H9 (cell line): ENCODE measurements around the gene ATP1B2. TPM values are rescaled to one million over a fixed set of nuclear protein-coding genes. Genes with fewer than 3 reads are reported as not detected.

ENCODE experiments used
- DNase-seq: peaks from one replicate; pipeline ENCODE4 v3.0.0-alpha.2; 2017
- H2AFZ ChIP-seq: one replicate; pipeline ENCODE4 v1.6.1; 2013; ENCODE audit warnings: mild to moderate bottlenecking, low read length, control low read depth, moderate library complexity
- H2AK5ac ChIP-seq: 2 replicates; pipeline ENCODE4 v1.6.1; 2013; ENCODE audit warnings: low read length, control low read depth, mixed read lengths; ENCODE audit not compliant: insufficient read length
- H2BK120ac ChIP-seq: one replicate; pipeline ENCODE4 v1.6.1; 2013; ENCODE audit warnings: low read depth, mild to moderate bottlenecking, low read length, control low read depth, inconsistent platforms; ENCODE audit not compliant: poor library complexity, severe bottlenecking
- H2BK12ac ChIP-seq: 2 replicates; pipeline ENCODE4 v1.6.1; 2013; ENCODE audit warnings: low read length, control low read depth, mixed read lengths, low read depth; ENCODE audit not compliant: insufficient read length
- H2BK15ac ChIP-seq: 2 replicates; pipeline ENCODE4 v1.6.1; 2013; ENCODE audit warnings: low read depth, low read length, control low read depth
- H2BK20ac ChIP-seq: one replicate; pipeline ENCODE4 v1.6.1; 2013; ENCODE audit warnings: low read depth, mild to moderate bottlenecking, low read length, control low read depth, inconsistent platforms; ENCODE audit not compliant: poor library complexity, severe bottlenecking
- H2BK5ac ChIP-seq: 2 replicates; pipeline ENCODE4 v1.6.1; 2013; ENCODE audit warnings: low read length, control low read depth, mixed read lengths; ENCODE audit not compliant: insufficient read length
- H3K14ac ChIP-seq: 2 replicates; pipeline ENCODE4 v1.6.1; 2013; ENCODE audit warnings: low read length, control low read depth; ENCODE audit not compliant: insufficient read depth
- H3K18ac ChIP-seq: 2 replicates; pipeline ENCODE4 v1.6.1; 2013; ENCODE audit warnings: low read depth, mild to moderate bottlenecking, mixed read lengths, low read length, control low read depth; ENCODE audit not compliant: insufficient read length
- H3K23ac ChIP-seq: 2 replicates; pipeline ENCODE4 v1.6.1; 2013; ENCODE audit warnings: low read length, control low read depth, mixed read lengths, low read depth; ENCODE audit not compliant: insufficient read length
- H3K23me2 ChIP-seq: 2 replicates; pipeline ENCODE4 v1.6.1; 2013; ENCODE audit warnings: low read depth, mild to moderate bottlenecking, mixed read lengths, low read length, control low read depth; ENCODE audit not compliant: insufficient read length, poor library complexity, severe bottlenecking
- H3K27ac ChIP-seq: 2 replicates; pipeline ENCODE4 v1.5.1; 2013; ENCODE audit warnings: low read length, control low read depth, mixed read lengths, low read depth; ENCODE audit not compliant: insufficient read length
- H3K27me3 ChIP-seq: 2 replicates; pipeline ENCODE4 v1.6.1; 2013; ENCODE audit warnings: low read length, control low read depth, inconsistent platforms; ENCODE audit not compliant: insufficient read depth
- H3K4ac ChIP-seq: 2 replicates; pipeline ENCODE4 v1.6.1; 2013; ENCODE audit warnings: low read depth, mild to moderate bottlenecking, control low read depth, inconsistent platforms, low read length, moderate library complexity
- H3K4me1 ChIP-seq: 2 replicates; pipeline ENCODE4 v1.6.1; 2013; ENCODE audit warnings: low read length, control low read depth, inconsistent platforms; ENCODE audit not compliant: insufficient read depth
- H3K4me2 ChIP-seq: 2 replicates; pipeline ENCODE4 v1.6.1; 2013; ENCODE audit warnings: low read length, control low read depth, mixed read lengths; ENCODE audit not compliant: insufficient read length, insufficient read depth
- H3K56ac ChIP-seq: 2 replicates; pipeline ENCODE4 v1.6.1; 2013; ENCODE audit warnings: low read depth, mild to moderate bottlenecking, mixed read lengths, low read length, control low read depth; ENCODE audit not compliant: insufficient read length
- H3K79me1 ChIP-seq: 2 replicates; pipeline ENCODE4 v1.6.1; 2013; ENCODE audit warnings: low read depth, mild to moderate bottlenecking, moderate library complexity, low read length, control low read depth, inconsistent platforms; ENCODE audit not compliant: insufficient read depth, poor library complexity, severe bottlenecking
- H3K79me2 ChIP-seq: 2 replicates; pipeline ENCODE4 v1.6.1; 2013; ENCODE audit warnings: low read length, control low read depth, inconsistent platforms; ENCODE audit not compliant: insufficient read depth
- H3K9ac ChIP-seq: 2 replicates; pipeline ENCODE4 v1.6.1; 2013; ENCODE audit warnings: low read length, control low read depth, mixed read lengths; ENCODE audit not compliant: insufficient read length; ENCODE audit errors: extremely low read depth
- H3K9me3 ChIP-seq: one replicate; pipeline ENCODE4 v1.6.1; 2013; ENCODE audit warnings: low read depth, low read length, inconsistent platforms; ENCODE audit not compliant: control insufficient read depth
- H3T11ph ChIP-seq: one replicate; pipeline ENCODE4 v1.6.1; 2013; ENCODE audit warnings: mild to moderate bottlenecking, low read length, control low read depth, inconsistent platforms
- H4K20me1 ChIP-seq: one replicate; pipeline ENCODE4 v1.6.1; 2013; ENCODE audit not compliant: control insufficient read depth, insufficient read length, insufficient read depth
- H4K5ac ChIP-seq: 2 replicates; pipeline ENCODE4 v1.6.1; 2013; ENCODE audit warnings: low read depth, mild to moderate bottlenecking, mixed read lengths, low read length, control low read depth; ENCODE audit not compliant: insufficient read length
- H4K8ac ChIP-seq: replicated peaks from 2 replicates; pipeline ENCODE4 v1.6.1; 2013; ENCODE audit warnings: low read length, control low read depth, mixed read lengths, low read depth; ENCODE audit not compliant: insufficient read length
- H4K91ac ChIP-seq: 2 replicates; pipeline ENCODE4 v1.6.1; 2013; ENCODE audit warnings: low read depth, mild to moderate bottlenecking, moderate library complexity, mixed read lengths, low read length, control low read depth; ENCODE audit not compliant: insufficient read length
- H3K27ac Mint-ChIP-seq, 3 experiments: 2 replicates in 2 of 3; 3 replicates in 1 of 3; pipeline ENCODE4 v1.8.0; 2020 to 2021; ENCODE audit warnings: mixed read lengths in 3 of 3, mild to moderate bottlenecking in 1 of 3, moderate library complexity in 1 of 3
- H3K27me3 Mint-ChIP-seq: 2 replicates; pipeline ENCODE4 v1.8.0; 2021; ENCODE audit warnings: low read depth, mild to moderate bottlenecking, moderate library complexity, mixed read lengths
- H3K36me3 Mint-ChIP-seq, 3 experiments: 2 replicates in 2 of 3; 3 replicates in 1 of 3; pipeline ENCODE4 v1.8.0; 2020 to 2021; ENCODE audit warnings: low read depth in 3 of 3, mixed read lengths in 3 of 3; ENCODE audit not compliant: insufficient read depth in 1 of 3
- H3K4me1 Mint-ChIP-seq, 2 experiments: 2 replicates each; pipeline ENCODE4 v1.8.0; 2020; ENCODE audit warnings: mixed read lengths in 2 of 2
- H3K4me3 Mint-ChIP-seq, 2 experiments: 2 replicates in 1 of 2; 3 replicates in 1 of 2; pipeline ENCODE4 v1.8.0; 2020 to 2021; ENCODE audit warnings: mild to moderate bottlenecking in 2 of 2, mixed read lengths in 2 of 2, moderate library complexity in 1 of 2
- H3K9me3 Mint-ChIP-seq, 2 experiments: 2 replicates in 1 of 2; 3 replicates in 1 of 2; pipeline ENCODE4 v1.8.0; 2020; ENCODE audit warnings: mild to moderate bottlenecking in 2 of 2, mixed read lengths in 2 of 2, moderate library complexity in 1 of 2
- CTCF ChIP-seq: fragments of 200-600 bp; sonication (generic); conservative IDR thresholded peaks from 3 replicates; pipeline ENCODE4 v1.8.0; 2021; ENCODE audit warnings: antibody characterized with exemption, mild to moderate bottlenecking
- WGBS: extraction: QIAGEN DNeasy Blood & Tissue Kit; methylation state at CpG from one replicate; pipeline ENCODE4 v1.1.7; 2013; ENCODE audit warnings: missing lambda C conversion rate, low lambda C conversion rate, mixed read lengths; ENCODE audit not compliant: insufficient read length; ENCODE audit errors: extremely low coverage; 5-methylcytosine and 5-hydroxymethylcytosine counted together
- total RNA-seq: library from RNA; stranded (reverse); gene quantifications from 2 replicates; pipeline ENCODE4 v1.2.1, GENCODE V29; 2021

Gene ATP1B2
- total RNA-seq, 1 experiment from 2014 or later = 16.2 TPM

DNA sequence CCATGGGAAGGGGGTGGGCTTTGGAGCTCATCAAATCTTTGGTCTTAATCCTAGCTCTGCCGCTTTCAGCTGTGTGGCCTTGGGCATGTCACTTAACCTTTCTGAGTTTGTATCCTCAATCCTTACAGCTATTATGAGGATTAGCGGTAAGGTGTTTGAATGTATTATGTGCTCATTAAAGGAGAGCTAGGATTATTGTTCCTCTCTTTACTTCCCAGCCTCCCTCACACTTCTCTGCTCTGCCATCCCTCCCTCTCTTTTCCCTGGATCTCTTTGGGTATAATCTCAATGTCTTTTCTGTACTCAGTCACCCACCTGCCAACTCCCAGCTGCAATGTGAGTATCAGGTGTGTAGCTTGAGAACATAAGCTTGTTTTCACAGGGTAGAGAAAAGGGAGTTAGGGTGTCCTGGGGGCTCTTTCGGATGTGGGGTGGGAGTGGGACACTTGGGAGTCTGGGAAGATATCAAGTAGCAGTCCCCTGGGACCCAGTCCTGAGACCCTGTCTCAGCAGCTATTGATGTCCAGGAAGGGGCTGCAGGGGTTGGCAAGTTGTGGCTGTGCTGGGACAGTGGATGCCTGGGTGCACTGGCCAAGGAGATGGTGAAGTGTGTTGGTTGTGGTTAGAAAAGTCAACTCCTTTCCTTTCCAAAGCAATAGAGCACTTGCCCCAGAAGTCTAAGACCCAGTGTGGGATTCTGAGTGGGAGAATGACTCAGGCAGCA lies 56.1 kb downstream of the ATP1B2 start:
- H4K5ac ChIP-seq = no peak overlapping the region
- peaks cover 2 to 12% (median 4%) of the 10 kb centered on the region in 3 experiments for H3K36me3 Mint-ChIP-seq
- no peak overlapping the region for H3K14ac ChIP-seq
- H2BK5ac ChIP-seq = no peak overlapping the region
- H3K27me3 ChIP-seq = no peaks in the 10 kb centered on the region; the same call in 1 of the 2 replicates
- no peak overlapping the region for H3K27ac ChIP-seq
- H3K4me1 Mint-ChIP-seq = peaks cover 37 to 45% of the 10 kb centered on the region in 2 experiments
- H2BK120ac ChIP-seq = no peak overlapping the region
- no peak overlapping the region for H3K4ac ChIP-seq
- no peak overlapping the region for H3T11ph ChIP-seq
- H2AFZ ChIP-seq = no peak overlapping the region
- H3K9me3 ChIP-seq = no peaks in the 10 kb centered on the region
- no peak overlapping the region for H2AK5ac ChIP-seq
- peaks cover 18% of the 10 kb centered on the region for H3K23me2 ChIP-seq
- WGBS = no CpG with 5 or more reads among the region's 3 CpGs
- H4K8ac ChIP-seq = no peak overlapping the region
- no peak overlapping the region for H2BK20ac ChIP-seq
- H3K9ac ChIP-seq = no peak overlapping the region
- no peak overlapping the region for H4K91ac ChIP-seq
- no peak for DNase-seq
- H3K23ac ChIP-seq = no peak overlapping the region
- H3K18ac ChIP-seq = no peak overlapping the region
- peaks cover 36% of the 10 kb centered on the region for H3K27me3 Mint-ChIP-seq
- no peak overlapping the region for H2BK15ac ChIP-seq
- H4K20me1 ChIP-seq = no peaks in the 10 kb centered on the region
- TF ChIP-seq CTCF = no peak
- H3K4me1 ChIP-seq = peaks cover 3% of the 10 kb centered on the region
- H3K4me3 Mint-ChIP-seq = peak overlapping the region; percentile 75 to 87; a peak in 4 of 5 replicates
- no peak overlapping the region for H3K56ac ChIP-seq
- H3K79me2 ChIP-seq = no peaks in the 10 kb centered on the region
- H2BK12ac ChIP-seq = no peak overlapping the region
- H3K27ac Mint-ChIP-seq = no peak overlapping the region
- peak overlapping the region; percentile 80 for H3K4me2 ChIP-seq
- no peaks in the 10 kb centered on the region for H3K79me1 ChIP-seq
- H3K9me3 Mint-ChIP-seq = no peaks in the 10 kb centered on the region

Other genes starting within 250 kb of the ATP1B2 start
- gene TMEM256, start 246.8 kb upstream of the ATP1B2 start, total RNA-seq = 151 and 153 TPM in 2 replicates
- 70.2 and 70.5 TPM in 2 replicates for gene NLGN2, start 243.1 kb upstream of the ATP1B2 start, total RNA-seq
- 0.33 and 0.46 TPM in 2 replicates for gene SPEM1, start 230.6 kb upstream of the ATP1B2 start, total RNA-seq
- gene SPEM2, start 225.3 kb upstream of the ATP1B2 start, total RNA-seq = not detected in 2 replicates
- not detected in 2 replicates for gene SPEM3, start 222.1 kb upstream of the ATP1B2 start, total RNA-seq
- 8.3 and 8.6 TPM in 2 replicates for gene TMEM102, start 215.5 kb upstream of the ATP1B2 start, total RNA-seq
- 14.1 and 15.2 TPM in 2 replicates for gene FGF11, start 211.4 kb upstream of the ATP1B2 start, total RNA-seq
- gene CHRNB1, start 205.9 kb upstream of the ATP1B2 start, total RNA-seq = 12.7 and 13.2 TPM in 2 replicates
- gene ZBTB4, start 171.3 kb upstream of the ATP1B2 start, total RNA-seq = 14.4 and 14.9 TPM in 2 replicates
- not detected in 2 replicates for gene SLC35G6, start 169.5 kb upstream of the ATP1B2 start, total RNA-seq
- 153 and 154 TPM in 2 replicates for gene POLR2A, start 166.6 kb upstream of the ATP1B2 start, total RNA-seq
- 5.8 and 7.1 TPM in 2 replicates for gene TNFSF12, start 101.9 kb upstream of the ATP1B2 start, total RNA-seq
- gene TNFSF13, start 92.2 kb upstream of the ATP1B2 start, total RNA-seq = 0.94 and 1.4 TPM in 2 replicates
- gene SENP3, start 89.0 kb upstream of the ATP1B2 start, total RNA-seq = 80.6 and 83.1 TPM in 2 replicates
- gene CD68, start 71.3 kb upstream of the ATP1B2 start, total RNA-seq = 0.37 and 0.42 TPM in 2 replicates
- gene MPDU1, start 67.1 kb upstream of the ATP1B2 start, total RNA-seq = 73.1 and 76.1 TPM in 2 replicates
- gene SOX15, start 60.8 kb upstream of the ATP1B2 start, total RNA-seq = 7.7 TPM in 2 replicates
- gene FXR2, start 36.0 kb upstream of the ATP1B2 start, total RNA-seq = 36.1 and 36.4 TPM in 2 replicates
- gene SAT2, start 23.1 kb upstream of the ATP1B2 start, total RNA-seq = 72.1 and 77.6 TPM in 2 replicates
- 1.5 and 1.6 TPM in 2 replicates for gene SHBG, start 20.8 kb upstream of the ATP1B2 start, total RNA-seq
- 163 and 164 TPM in 2 replicates for gene TP53, start 36.6 kb downstream of the ATP1B2 start, total RNA-seq
- 27.0 and 29.8 TPM in 2 replicates for gene WRAP53, start 37.6 kb downstream of the ATP1B2 start, total RNA-seq
- gene EFNB3, start 54.3 kb downstream of the ATP1B2 start, total RNA-seq = 11.3 and 11.4 TPM in 2 replicates
- gene DNAH2, start 66.8 kb downstream of the ATP1B2 start, total RNA-seq = 0.15 and 0.22 TPM in 2 replicates
- 26.7 and 28.9 TPM in 2 replicates for gene KDM6B, start 183.3 kb downstream of the ATP1B2 start, total RNA-seq
- 8.9 and 11.3 TPM in 2 replicates for gene TMEM88, start 204.1 kb downstream of the ATP1B2 start, total RNA-seq
- gene NAA38, start 206.6 kb downstream of the ATP1B2 start, total RNA-seq = 40.0 and 50.2 TPM in 2 replicates
- 17.1 and 18.0 TPM in 2 replicates for gene CYB5D1, start 207.1 kb downstream of the ATP1B2 start, total RNA-seq
- 33.2 and 35.7 TPM in 2 replicates for gene CHD3, start 237.9 kb downstream of the ATP1B2 start, total RNA-seq